NCI-H345 treated with DMSO at 0.1 percent for 48 hours (cell line): Measurements from ENCODE around the gene PRLR.

Experiments used
- DNase-seq: peaks from one replicate; lab custom pipeline; 2025; ENCODE audit not compliant: unreplicated experiment; lab: John Stamatoyannopoulos, UW

Gene PRLR

GRCh38 chr5:35162848-35163709 is 67.2 kb downstream of the PRLR start:
- no peak for DNase-seq

GRCh38 chr5:35161652-35162273 is 68.5 kb downstream of the PRLR start:
- no peak for DNase-seq

- DNase-seq = no peak
These were observed 69.7 kb downstream of the PRLR start for GRCh38 chr5:35160486-35161116.

- no peak for DNase-seq
These were observed 70.9 kb downstream of the PRLR start for GRCh38 chr5:35159370-35159742.

GRCh38 chr5:35158622-35159369 is 71.5 kb downstream of the PRLR start:
- DNase-seq = no peak

GRCh38 chr5:35158204-35158603 is 72.1 kb downstream of the PRLR start:
- no peak for DNase-seq

GRCh38 chr5:35153375-35153932 is 76.8 kb downstream of the PRLR start:
- DNase-seq = no peak

GRCh38 chr5:35152733-35153132 is 77.6 kb downstream of the PRLR start:
- DNase-seq = no peak

- DNase-seq = no peak
These were observed 79.0 kb downstream of the PRLR start for GRCh38 chr5:35151146-35151920.

- no peak for DNase-seq
These were observed 81.2 kb downstream of the PRLR start for GRCh38 chr5:35149041-35149440.

GRCh38 chr5:35146406-35146805 is 83.9 kb downstream of the PRLR start:
- DNase-seq = no peak

- no peak for DNase-seq
These were observed 84.5 kb downstream of the PRLR start for GRCh38 chr5:35145691-35146317.

GRCh38 chr5:35145012-35145411 is 85.3 kb downstream of the PRLR start:
- DNase-seq = no peak

- no peak for DNase-seq
These were observed 86.4 kb downstream of the PRLR start for GRCh38 chr5:35143841-35144240.

- DNase-seq = no peak
These were observed 88.5 kb downstream of the PRLR start for GRCh38 chr5:35141739-35142138.

GRCh38 chr5:35138232-35138631 is 92.1 kb downstream of the PRLR start:
- no peak for DNase-seq

GRCh38 chr5:35136386-35136785 is 93.9 kb downstream of the PRLR start:
- no peak for DNase-seq

GRCh38 chr5:35135239-35135700 is 95.0 kb downstream of the PRLR start:
- no peak for DNase-seq

- DNase-seq = no peak
These were observed 95.8 kb downstream of the PRLR start for GRCh38 chr5:35134278-35135030.
